ENCODE data around the gene UBB. TPM values are rescaled to one million over a fixed set of nuclear protein-coding genes. Genes with fewer than 3 reads are reported as not detected.

UBB gene
- total RNA-seq, 2 experiments from 2014 or later: 1,291 to 2,854 TPM

DNA sequence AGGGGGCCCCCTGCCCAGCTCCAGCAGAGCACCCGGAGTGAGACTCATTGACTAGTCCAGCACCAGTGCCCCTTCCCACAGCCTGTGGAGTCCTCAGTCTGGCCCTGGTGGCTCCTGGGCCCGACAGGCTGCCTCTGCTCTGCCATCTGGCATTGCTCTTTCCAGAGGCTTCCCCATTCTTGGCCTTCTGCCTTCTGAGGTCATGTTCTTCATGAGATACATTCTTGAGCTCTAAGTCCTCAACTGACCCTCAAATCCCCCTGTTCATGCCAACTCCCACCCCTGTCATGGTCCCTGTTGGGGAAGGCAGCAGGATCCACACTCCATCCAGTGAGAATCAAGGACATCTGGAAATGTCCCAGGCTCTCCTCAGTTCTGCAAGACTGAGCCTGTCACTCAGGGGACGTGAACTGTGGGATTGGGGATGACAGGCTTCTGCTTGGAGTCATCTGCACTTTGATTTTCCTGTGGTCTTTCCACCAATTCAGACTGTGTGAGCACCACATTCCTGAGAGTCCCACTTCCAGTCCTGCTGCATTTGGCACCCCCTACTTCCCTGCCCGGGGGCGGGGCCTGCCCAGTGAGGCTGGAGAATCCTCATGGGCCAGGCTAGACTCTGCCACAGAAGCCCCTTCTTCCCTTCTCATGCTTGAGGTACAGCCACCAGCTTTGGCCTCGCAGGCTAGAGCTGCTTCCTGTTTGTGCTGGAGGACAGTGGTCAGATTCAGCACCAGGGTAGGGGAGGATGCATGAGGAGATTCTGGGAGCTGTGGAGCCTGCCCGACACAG, 37.2 kb downstream of the UBB start:
- no peaks in the 10 kb centered on the region for H4K20me1 ChIP-seq (ENCODE audit: insufficient read depth, low read length)
- CTCF ChIA-PET (ENCODE audit: unreplicated experiment): interaction anchor here (0.5 to 1.0 kb wide), 2 partner anchors 9 to 18 kb away, joined by 3 to 4 read pairs; no protein-coding TSS in a partner anchor
- no peaks in the 10 kb centered on the region for H3K79me2 ChIP-seq (ENCODE audit: insufficient read depth, low read depth, low read length)
- H3K9me2 ChIP-seq (ENCODE audit: insufficient read depth, low read length): no peaks in the 10 kb centered on the region
- POLR2A ChIA-PET: no interaction called here
- no peak for TF ChIP-seq CTCF (conservative IDR thresholded peaks at IDR 0.05; ENCODE audit: low read length)
- no peak for TF ChIP-seq EZH2phosphoT487 (IDR thresholded peaks at IDR 0.05; ENCODE audit: borderline replicate concordance, low read depth, low read length)
- H3K9me3 ChIP-seq (ENCODE audit: low read length): no peaks in the 10 kb centered on the region
- H3K4me2 ChIP-seq (ENCODE audit: low read length): no peak overlapping the region
- H3K4me3 ChIP-seq (ENCODE audit: low read depth, low read length, poor library complexity, severe bottlenecking): no peak overlapping the region
- peaks cover 7% of the 10 kb centered on the region; the same call in 1 of the 2 replicates for H3K36me3 ChIP-seq (ENCODE audit: insufficient read depth, low read length)
- BruUV-seq (replicated peaks): no TSS peak
- DNase-seq (ENCODE audit: low spot score): no peak
- H3K4me1 ChIP-seq (ENCODE audit: insufficient read depth, low read length, poor library complexity, severe bottlenecking): peaks cover 34% of the 10 kb centered on the region
- no peak overlapping the region for H2AFZ ChIP-seq (ENCODE audit: low read length)
- intact Hi-C loops (cut with micrococcal nuclease; ENCODE audit: unreplicated experiment): no loop called here
- no peak overlapping the region for H3K27ac ChIP-seq (ENCODE audit: low read depth, low read length, poor library complexity, severe bottlenecking)

DNA sequence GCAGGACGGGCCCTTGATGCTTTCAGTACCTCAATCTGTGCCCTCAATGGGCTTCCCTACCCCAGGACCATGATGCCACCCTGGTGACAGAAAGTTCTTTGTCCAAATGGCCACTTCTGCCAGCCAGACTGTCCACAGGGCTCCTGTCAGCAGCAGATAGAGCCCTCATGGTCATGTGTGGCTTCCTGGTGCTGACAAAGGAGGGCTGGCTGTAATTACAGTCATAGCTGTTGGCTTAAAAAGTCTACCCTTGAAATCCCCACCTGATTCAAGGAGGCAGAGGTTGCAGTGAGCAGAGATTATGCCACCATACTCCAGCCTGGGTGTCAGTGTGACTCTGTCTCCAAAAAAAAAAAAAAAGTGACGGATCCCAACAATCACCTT, 37.8 kb downstream of the UBB start:
- TF ChIP-seq EZH2phosphoT487 (IDR thresholded peaks at IDR 0.05; ENCODE audit: borderline replicate concordance, low read depth, low read length) (no peak), CTCF (conservative IDR thresholded peaks at IDR 0.05; ENCODE audit: low read length) (no peak)
- Histone ChIP-seq H2AFZ (ENCODE audit: low read length) (no peak overlapping the region), H3K79me2 (ENCODE audit: insufficient read depth, low read depth, low read length) (no peaks in the 10 kb centered on the region), H3K36me3 (ENCODE audit: insufficient read depth, low read length) (peaks cover 7% of the 10 kb centered on the region; the same call in 1 of the 2 replicates), H3K4me2 (ENCODE audit: low read length) (peak overlapping the region; percentile 5; the same call in 1 of the 2 replicates), H3K9me3 (ENCODE audit: low read length) (no peaks in the 10 kb centered on the region), H3K9me2 (ENCODE audit: insufficient read depth, low read length) (no peaks in the 10 kb centered on the region), H3K4me3 (ENCODE audit: low read depth, low read length, poor library complexity, severe bottlenecking) (no peak overlapping the region), H3K4me1 (ENCODE audit: insufficient read depth, low read length, poor library complexity, severe bottlenecking) (peaks cover 34% of the 10 kb centered on the region), H3K27ac (ENCODE audit: low read depth, low read length, poor library complexity, severe bottlenecking) (no peak overlapping the region), H4K20me1 (ENCODE audit: insufficient read depth, low read length) (no peaks in the 10 kb centered on the region)
- POLR2A ChIA-PET: no interaction called here
- no TSS peak for BruUV-seq (replicated peaks)
- intact Hi-C loops (cut with micrococcal nuclease; ENCODE audit: unreplicated experiment): no loop called here
- DNase-seq (ENCODE audit: low spot score): no peak
- CTCF ChIA-PET (ENCODE audit: unreplicated experiment): no interaction called here
